Suppressor macrophage (primary cell): Measurements from ENCODE around the gene UBE4B.
A peak's percentile ranks its signal among the peaks of the same experiment; 100 is the strongest.
"Not testable (repeated sequence)": the region's sequence is repeated elsewhere in the genome, so short reads cannot be mapped to it uniquely, and the experiment has no call there.

Source experiments
- DNase-seq, 4 experiments: peaks; one replicate each; pipeline ENCODE4 v3.0.0-alpha.2; 2020 to 2022
- total RNA-seq, 17 experiments: gene quantifications; one replicate each; lab custom pipeline; 2026; ENCODE audit warnings: mixed read lengths in 6 of 17, inconsistent platforms in 3 of 17; lab: John Stamatoyannopoulos, UW

Gene UBE4B
- 13.9 to 107 (median 56.6) reads per million in 17 experiments for total RNA-seq

GRCh38 chr1:10032590-10033358 is at the start of gene UBE4B:
Gene UBE4B (plus strand): TSS chr1:10032958. CDS start chr1:10033671, 713 bp downstream.
- peak; percentile 99 to 100 (median 100) for DNase-seq

- no peak for DNase-seq
Measured at GRCh38 chr1:9984253-9984652, 48.5 kb upstream of the UBE4B start.

GRCh38 chr1:9985001-9985400 is 47.8 kb upstream of the UBE4B start:
- DNase-seq = no peak

GRCh38 chr1:9989773-9990172 is 43.0 kb upstream of the UBE4B start:
- DNase-seq = no peak

GRCh38 chr1:9990944-9991343 is 41.8 kb upstream of the UBE4B start:
- peak; percentile 15 to 76 (median 58) for DNase-seq

GRCh38 chr1:9992910-9993309 is 39.8 kb upstream of the UBE4B start:
- peak in 3 of 4 experiments; percentile 26 to 40 (median 33) for DNase-seq

- DNase-seq = no peak
Measured at GRCh38 chr1:9993561-9994075, 39.1 kb upstream of the UBE4B start.

- peak; percentile 57 to 80 (median 66) for DNase-seq
Measured at GRCh38 chr1:9996624-9997582, 35.9 kb upstream of the UBE4B start, which contains the start of gene RBP7. Gene RBP7 (plus strand): TSS chr1:9997228. CDS start chr1:9997259, 31 bp downstream.

- no peak for DNase-seq
Measured at GRCh38 chr1:10001016-10001665, 31.6 kb upstream of the UBE4B start.

- DNase-seq = not testable (repeated sequence)
Measured at GRCh38 chr1:10005248-10005647, 27.5 kb upstream of the UBE4B start.

- DNase-seq = no peak
Measured at GRCh38 chr1:10007169-10007568, 25.6 kb upstream of the UBE4B start.

GRCh38 chr1:10014016-10014415 is 18.7 kb upstream of the UBE4B start:
- DNase-seq = no peak

- DNase-seq = no peak
Measured at GRCh38 chr1:10019561-10019960, 13.2 kb upstream of the UBE4B start.

GRCh38 chr1:10020086-10020485 is 12.7 kb upstream of the UBE4B start:
- no peak for DNase-seq

- DNase-seq = not testable (repeated sequence)
Measured at GRCh38 chr1:10020678-10021077, 12.1 kb upstream of the UBE4B start.

- not testable (repeated sequence) for DNase-seq
Measured at GRCh38 chr1:10021992-10022391, 10.8 kb upstream of the UBE4B start.

GRCh38 chr1:10022656-10023055 is 10.1 kb upstream of the UBE4B start:
- peak; percentile 9 to 50 (median 47) for DNase-seq

- DNase-seq = no peak
Measured at GRCh38 chr1:10025354-10025753, 7.4 kb upstream of the UBE4B start.

- DNase-seq = peak in 1 of 4 experiments; percentile 19
Measured at GRCh38 chr1:10027027-10027426, 5.7 kb upstream of the UBE4B start.

GRCh38 chr1:10028956-10029500 is 3.7 kb upstream of the UBE4B start:
- peak; percentile 34 to 48 (median 45) for DNase-seq

- no peak for DNase-seq
Measured at GRCh38 chr1:10031461-10031860, 1.3 kb upstream of the UBE4B start.

- DNase-seq = peak; percentile 24 to 54 (median 46)
Measured at GRCh38 chr1:10033359-10033845, 644 bp downstream of the UBE4B start.
